Astrocyte of the hippocampus (primary cell): ENCODE data around the gene NFATC2.
"Not testable (repeated sequence)": the region's sequence is repeated elsewhere in the genome, so short reads cannot be mapped to it uniquely, and the experiment has no call there.

Source experiments
- DNase-seq: peaks from one replicate; pipeline ENCODE4 v3.0.0; 2011; ENCODE audit warnings: low read depth, low spot score

The NFATC2 gene

DNA sequence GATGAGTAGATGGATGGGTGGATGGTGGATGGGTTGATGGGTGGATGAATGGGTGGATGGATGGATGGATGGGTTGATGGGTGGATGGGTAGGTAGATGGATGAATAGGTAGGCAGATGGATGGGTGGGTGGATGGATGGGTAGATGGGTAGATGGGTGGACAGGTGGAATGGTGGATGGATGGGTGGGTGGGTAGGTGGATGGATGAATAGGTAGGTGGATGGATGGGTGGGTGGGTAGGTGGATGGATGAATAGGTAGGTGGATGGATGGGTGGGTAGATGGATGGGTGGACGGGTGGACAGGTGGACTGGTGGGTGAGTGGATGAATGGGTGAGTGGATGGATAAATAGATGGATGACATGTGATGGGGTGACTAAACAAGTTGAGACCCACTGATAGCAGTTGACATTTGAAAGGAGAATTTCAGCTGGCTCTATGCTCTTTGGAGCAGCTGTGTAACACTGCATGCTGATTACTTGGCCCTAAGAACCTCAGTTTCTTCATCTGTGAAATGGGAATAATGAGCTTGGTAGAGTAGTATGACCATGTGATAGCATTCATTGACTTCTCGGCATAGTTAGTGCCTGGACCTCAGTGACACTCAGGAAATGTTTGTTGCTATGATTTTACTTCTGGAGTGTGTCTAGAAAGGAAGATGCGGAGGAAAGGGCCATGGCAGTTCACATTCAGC, 184.3 kb downstream of the NFATC2 start:
- no peak for DNase-seq

DNA sequence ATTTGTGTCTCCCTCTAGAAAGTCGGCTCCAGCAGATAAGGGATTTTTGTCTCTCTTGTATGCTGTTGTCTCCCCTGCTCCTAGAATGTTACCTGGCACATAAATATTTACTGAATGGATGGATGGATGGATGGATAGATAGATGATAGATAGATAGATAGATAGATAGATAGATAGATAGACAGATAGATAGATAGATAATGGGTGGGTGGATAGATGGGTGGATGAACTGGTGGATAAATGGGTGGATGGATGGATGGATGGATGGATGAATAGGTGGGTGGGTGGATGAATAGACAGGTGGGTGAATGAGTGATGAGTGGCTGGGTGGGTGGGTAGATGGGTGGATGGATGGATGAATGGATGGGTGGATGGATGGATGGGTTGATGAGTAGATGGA, 185.0 kb downstream of the NFATC2 start:
- no peak for DNase-seq

DNA sequence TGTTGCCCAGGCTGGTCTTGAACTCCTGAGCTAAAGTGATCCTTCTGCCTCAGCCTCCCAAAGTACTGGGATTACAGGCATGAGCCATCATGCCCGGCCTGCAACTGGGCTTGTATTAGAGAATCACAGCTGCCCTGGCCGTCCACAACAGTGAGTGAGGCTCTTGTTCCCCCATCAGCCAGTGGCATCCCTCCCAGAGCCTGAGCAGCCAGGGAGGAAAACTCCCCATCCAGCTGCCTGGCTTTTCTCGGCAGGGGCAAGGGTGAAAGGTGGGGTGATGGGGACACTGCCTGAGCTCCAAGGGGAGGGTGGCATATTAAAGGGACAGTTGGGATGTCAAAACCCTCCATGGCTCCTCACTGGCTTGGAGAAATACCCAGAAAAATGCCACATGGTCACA, 185.6 kb downstream of the NFATC2 start:
- DNase-seq: no peak

DNA sequence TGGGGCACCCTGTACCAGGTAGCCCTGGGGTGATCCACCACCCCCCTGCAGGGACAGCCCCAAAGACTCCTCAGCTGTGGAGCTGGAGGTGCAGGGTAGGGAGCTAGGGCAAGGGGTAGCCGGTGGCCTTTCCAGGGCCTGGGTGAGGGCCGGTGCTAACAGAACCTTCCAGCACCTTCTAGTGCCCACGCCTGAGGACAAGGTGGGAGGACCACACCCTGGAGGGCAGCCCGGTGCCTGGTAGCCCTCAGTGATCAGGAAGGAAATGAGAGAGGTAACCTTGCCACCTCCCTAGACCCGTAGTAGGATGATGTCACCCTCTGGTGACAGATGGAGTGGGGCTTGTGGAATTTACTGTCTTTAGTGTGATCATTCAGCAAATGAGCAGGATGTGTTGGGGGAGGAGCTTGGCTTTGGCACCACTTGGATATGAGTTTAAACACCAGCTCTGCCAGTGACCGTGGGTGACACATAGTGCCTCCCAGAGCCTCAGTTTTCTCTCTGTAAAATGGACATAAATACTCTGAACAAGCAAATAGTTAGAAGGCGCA, 187.7 kb downstream of the NFATC2 start:
- DNase-seq: peak; percentile 66

DNA sequence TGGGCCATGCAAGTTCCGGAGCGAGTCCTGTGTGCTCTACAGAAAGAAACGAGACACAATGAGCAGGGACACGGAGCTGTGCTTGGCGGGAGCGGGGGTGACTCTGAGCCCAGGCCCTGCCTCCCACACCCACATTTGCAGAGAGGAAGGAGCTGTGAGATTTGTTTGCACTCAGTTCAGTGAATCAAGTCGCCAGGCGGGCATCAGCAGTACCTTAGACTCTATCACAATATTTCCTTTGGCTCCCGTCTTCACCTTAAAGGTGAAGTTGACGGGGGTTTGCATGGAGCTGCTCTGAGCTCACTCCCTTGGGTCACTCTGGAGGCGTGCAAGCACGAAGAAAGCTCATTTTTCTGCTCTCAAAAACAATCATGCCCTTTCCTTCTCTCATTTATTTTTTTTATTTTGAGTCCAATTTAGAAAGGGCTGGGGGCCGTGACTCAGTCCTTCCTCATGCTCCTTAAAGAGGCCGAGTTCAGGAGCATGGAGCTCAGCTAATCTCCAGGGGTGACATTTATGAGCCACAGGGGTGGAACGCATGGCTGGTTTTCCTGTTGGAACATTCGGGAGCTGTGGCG, 188.2 kb downstream of the NFATC2 start:
- peak; percentile 76 for DNase-seq

DNA sequence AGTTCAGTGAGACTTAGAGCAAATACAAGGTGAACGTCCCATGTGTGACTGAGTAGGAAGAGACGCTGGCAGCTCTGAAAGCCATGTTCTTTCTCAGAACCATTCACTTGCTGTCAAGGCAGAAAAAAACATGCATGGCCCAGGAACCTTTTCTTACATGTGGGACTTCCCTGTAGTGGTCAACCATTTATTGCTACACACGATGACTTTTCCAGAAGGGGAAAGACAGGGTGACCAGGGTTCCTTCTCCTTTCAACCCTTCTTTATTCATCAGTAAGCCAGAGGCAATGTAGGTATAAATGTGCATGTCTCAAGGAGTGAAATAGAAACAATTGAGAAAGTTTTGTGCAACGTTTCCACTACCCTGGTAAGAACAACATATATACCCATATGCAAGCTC, 189.0 kb downstream of the NFATC2 start:
- no peak for DNase-seq

DNA sequence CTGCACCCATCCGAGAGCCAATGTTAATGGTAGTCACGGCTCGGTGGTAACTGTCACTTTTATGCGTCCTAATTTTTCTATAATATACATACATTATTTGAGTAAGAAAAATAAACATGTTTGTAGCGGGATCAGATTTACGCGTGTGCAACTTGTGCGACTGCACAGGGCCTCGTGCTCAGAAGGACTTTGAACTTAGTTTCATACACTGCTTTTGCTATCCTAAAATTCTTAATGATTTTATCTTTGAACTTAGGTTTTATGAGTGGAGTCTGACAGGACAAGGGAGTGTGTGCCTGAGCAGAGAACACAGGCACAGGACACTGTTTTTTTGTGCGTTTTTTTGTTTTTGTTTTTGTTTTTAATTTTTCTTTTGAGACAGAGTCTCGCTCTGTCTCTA, 189.7 kb downstream of the NFATC2 start:
- no peak for DNase-seq

DNA sequence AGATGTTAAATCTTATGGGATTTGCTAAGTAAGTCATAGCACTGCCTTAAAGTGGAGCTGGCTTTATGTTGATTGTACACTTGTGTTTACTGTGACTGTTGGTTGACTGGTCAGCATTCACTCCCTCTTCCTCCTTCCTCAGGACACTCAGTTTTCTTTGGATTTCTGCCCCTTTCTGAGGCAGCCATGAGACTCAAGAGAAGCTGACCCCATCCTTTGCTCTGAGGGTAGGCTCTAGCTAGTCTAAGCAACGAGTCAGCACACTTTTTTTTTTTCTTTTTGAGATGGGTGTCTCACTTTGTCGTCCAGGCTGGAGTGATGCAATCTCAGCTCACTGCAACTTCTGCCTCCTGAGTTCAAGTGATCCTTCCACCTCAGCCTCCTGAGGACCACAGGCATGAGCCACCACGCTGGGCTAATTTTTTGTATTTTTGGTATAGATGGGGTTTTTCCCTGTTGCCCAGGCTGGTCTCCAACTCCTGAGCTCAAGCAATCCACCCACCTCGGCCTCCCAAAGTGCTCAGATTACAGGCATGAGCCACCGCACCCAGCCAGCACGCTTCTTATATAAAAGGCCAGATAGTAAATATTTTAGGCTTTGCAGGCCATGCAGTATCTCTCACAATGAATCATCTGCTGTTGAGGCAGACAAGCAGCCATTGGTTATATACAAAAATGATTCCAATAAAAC, 191.4 kb downstream of the NFATC2 start:
- peak; percentile 63 for DNase-seq

DNA sequence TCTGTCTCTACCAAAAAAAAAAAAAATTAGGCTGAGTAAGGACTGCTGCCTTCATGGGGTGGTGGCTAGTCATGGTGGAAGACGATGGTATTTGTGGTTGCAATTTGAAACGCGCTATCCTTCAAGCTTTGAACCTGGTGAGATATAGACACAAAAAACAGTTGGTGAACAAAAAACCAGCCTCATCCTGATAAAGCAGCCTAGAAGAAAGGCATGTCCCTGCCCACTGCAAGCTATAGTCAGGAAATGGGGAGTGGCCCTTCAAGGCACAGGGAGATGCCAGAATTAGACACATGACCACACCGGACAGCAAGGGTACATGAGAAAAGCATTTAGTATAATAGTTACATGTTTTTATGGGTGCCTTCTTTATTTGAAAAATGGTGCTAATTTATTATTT, 193.6 kb downstream of the NFATC2 start:
- DNase-seq: no peak

DNA sequence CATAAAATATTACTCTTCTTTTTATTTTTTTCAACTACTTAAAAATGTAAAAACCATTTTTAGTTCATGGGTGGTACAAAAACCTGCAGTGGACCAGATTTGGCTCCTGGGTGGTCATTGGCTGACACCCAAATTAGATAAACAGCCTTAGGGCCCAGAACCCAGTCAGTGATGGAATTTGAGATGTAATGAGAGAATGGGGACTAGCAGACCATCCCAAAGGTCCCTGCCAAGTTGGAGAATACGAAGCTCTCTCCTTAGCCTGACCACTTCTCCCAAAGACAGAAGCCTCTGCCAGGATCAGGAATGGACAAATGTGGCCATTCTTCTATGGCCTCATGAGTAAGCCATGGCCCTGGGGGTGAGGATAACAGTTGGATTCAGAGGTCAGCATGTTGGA, 194.7 kb downstream of the NFATC2 start:
- no peak for DNase-seq

DNA sequence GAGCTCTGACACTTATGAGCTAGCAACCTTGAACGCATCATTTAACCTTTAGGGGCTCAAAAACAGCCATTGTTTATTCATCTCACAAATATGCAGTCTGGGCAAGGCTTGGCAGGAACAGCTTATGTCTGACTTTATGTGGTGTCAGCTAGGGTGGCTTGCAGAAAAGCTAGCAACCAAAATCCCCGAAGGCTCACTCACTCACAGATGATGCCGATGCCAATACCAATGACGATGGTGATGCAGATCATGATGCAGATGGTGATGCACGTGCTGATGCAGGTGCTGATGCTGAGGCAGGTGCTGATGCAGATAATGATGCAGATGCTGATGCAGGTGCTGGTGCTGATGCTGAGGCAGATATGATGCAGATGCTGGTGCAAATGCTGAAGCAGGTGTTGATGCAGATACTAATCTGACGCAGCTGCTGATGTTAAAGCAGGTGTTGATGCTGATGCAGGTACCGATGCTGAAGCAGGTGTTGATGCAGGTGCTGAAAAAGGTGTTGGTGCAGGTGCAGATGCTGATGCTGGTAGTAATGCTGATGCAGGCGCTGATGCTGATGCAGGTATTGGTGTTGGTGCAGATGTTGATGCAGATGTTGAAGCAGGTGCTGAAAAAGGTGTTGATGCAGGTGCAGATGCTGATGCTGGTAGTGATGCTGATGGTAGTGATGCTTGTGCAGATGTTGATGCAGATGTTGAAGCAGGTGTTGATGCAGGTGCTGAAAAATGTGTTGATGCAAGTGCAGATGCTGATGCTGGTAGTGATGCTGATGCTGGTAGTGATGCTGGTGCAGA, 195.6 kb downstream of the NFATC2 start:
- DNase-seq: peak; percentile 75

DNA sequence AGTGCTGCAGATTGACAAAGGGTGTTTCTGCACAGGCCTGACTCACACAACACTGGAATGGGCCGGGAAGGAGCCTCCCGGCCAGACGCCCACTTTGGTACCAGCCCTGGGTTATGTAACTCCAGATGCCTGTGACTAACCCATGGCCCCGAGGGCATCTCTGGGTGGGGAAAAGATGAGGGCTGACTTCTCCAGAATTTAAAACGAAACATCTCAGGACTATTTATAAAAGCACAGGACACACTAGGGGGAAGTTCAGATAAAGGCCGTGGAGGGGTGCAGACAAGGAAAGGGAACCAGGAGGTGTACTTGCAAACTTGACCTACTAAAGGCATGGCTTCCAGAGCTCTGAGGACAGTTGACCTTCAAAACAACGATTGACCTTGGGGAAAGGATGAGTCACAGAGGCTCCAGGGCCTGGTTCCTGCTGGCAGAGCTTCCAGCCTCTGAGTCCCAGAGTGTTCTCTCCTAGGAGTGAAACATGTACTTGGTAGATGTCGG, 196.9 kb downstream of the NFATC2 start:
- DNase-seq: peak; percentile 20

DNA sequence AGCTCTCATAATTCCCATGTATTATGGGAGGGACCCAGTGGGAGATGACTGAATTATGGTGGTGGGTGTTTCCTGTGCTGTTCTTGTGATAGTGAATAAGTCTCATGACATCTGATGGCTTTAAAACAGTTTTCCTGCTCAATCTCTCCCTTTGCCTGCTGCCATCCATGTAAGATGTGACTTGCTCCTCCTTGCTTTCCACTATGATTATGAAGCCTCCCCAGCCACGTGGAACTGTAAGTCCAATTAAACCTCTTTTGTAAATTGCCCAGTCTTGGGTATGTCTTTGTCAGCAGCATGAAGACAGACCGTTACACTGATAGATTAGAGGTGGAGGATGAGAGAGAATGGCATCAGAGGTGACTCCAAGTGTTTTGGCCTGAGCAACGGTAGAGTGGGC, 198.7 kb downstream of the NFATC2 start:
- DNase-seq: not testable (repeated sequence)

DNA sequence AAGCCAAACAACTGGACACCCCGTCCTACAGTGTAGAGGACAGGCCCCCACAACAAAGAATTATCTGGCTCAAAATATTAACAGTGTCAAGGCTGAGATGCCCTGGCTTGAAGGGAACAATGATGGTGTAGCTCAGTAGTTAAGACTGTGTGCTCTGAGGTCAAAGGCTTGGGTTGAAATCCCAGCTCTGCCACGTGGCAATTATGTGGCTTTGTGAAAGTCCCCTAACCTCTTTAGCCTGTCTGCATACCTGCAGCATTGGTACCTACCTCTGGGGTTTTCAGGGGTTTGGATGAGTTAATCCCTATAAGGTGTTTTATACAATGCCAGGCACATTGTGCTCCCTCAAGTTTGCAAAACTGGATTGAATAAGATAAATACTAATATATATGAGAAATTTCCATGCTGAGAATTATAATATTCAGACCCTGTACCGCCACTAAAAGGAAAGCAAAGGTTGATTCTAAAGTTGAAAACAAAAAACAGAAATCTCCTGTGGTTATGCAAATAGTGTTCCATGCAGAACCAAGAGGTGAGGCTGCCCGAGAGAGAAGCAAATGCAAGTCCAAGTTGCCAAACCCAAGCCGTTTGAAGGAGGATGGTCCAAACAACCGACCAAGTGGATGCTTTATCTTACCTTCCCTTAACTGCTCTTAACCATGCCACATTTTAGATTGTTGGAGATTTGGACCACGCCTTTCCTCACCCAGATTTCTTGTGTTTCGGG, 199.8 kb downstream of the NFATC2 start:
- DNase-seq: no peak

DNA sequence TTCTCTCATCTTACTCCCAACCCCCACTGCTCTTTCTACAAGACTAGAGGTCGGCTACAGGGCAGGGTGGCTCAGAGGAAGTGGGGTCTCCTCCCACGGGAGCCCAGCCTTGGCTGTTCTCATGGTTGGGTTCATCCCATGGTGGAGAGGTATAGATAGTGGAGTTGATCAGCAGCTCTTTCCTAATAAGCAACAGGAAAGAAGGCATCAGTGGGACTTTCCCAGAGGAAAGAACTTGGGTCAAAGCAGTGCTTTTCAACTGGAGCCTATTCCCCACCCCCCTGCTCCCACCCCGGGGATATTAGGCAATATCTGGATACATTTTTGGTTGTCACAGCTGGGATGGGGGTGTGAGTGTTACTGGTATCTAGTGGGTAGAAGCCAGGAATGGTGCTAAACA, 200.9 kb downstream of the NFATC2 start:
- no peak for DNase-seq

DNA sequence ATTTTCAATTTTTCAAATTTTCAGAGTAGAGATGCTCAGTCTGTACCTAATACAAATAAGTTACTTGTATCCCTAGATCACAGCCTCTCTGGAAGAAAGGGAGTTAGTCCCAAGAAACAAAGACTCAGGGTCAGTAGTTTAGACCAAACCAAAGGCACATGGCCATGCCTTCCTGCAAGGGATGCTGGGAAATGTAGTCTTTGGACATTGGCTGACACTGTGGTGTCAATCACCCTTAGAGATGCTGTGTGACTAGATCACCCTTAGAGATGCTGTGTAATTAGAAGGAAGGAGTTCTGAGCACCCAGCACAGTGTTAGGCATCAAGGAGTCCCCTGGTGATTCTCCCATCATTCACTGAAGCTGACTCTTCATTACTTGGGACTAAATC, 202.1 kb downstream of the NFATC2 start:
- no peak for DNase-seq

DNA sequence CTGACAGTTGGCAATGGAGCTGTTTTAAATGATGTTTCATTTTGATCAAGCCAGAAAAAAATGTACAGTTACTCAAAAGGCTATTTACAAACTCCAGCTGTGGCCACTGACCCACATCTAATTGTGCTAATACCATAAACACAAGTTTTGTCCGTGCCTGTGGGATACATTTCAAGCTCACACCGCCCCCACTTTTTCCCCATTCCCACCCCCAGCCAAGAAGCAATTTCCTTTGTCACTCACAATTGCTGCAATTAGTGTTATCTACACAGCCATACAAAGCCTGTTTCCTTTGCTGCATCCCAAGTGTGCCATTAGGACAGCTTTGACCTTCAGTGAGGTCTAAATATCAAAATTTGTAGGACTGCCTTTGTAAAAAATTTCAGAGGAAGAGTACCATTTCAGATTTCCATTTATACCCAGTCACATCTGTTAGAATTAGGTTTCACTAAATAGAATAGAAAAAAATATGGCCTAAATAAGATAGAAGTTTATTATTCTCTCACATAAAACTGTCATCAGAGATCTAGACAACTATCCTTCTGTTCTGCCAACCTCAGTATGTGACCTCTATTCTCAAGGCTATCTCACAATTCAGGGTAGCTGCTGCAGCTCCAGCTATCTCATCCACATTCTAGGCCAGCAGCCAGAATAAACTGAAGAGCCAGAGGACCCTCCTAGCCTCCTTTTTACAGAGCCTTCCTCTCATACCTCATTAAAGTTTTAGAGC, 202.6 kb downstream of the NFATC2 start:
- no peak for DNase-seq

DNA sequence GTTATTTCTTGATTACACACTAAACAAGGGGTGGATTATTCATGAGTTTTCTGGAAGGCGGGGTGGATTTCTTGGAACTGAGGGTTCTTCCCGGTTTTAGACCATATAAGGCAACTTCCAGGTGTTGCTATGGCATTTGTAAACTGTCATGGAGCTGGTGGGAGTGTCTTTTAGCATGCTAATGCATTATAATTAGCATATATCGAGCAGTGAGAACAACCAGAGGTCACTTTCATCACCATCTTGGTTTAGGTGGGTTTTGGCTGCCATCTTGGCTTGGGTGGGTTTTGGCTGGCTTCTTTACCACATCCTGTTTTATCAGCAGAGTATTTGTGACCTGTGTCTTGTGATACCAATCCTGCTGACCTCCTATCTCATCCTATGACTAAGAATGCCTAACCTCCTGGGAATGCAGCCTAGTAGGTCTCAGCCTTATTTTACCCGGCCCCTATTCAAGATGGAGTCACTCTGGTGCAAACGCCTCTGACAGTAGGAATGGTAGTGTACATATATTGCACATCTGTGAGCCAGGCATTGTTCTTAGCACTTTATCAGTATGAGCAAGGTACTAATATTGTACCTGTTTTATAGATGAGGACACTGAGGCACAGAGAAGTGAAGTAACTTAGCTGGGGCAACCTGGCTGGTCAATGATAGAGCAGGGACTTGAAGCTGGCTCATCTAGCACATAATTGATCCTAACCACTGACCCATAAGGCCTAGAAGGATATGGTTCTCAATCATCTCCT, 203.7 kb downstream of the NFATC2 start:
- peak; percentile 80 for DNase-seq

DNA sequence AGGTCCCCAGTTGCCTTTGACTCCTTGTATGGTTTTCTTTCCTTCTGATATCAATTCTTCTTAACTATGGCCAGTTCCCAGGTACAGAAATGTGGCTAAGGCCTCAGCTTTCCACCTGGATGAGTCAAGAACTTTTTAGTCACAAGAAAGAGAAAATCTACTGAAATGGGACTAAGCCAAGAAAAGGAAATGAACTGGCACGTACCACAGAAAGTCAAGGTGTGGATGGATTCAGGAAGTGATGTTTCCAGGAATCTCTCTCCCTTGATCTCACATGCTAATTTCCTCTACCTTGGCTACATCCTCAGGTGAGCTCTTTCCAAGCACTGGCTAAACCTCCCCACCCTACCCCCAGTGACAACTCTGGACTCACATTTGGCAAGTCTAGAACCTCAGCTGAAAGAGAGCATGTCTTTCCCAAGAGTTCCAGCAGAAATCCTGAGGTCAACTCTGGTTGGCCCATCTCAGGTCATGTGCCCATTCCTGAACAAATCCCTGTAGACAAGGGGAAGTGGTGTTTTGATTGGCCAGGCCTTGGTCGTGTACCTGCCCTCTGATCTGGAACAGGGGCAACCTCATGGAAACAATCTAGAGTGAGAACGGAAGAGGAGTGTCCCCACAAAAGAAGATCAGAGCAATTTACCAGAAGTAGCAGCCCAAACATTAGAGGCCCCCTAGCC, 205.3 kb downstream of the NFATC2 start:
- DNase-seq: no peak
